CD8-positive, alpha-beta memory T cell (primary cell): ENCODE results near the gene ZNFX1. TPM values are rescaled to one million over a fixed set of nuclear protein-coding genes. Genes with fewer than 3 reads are reported as not detected.
A peak's percentile ranks its signal among the peaks of the same experiment; 100 is the strongest.

Source experiments
- CTCF ChIA-PET: fragments of 350-600 bp; sonication (Branson Sonifier 250); formaldehyde crosslinking; loops from one replicate; lab custom pipeline; 2021; ENCODE audit warnings: antibody characterized with exemption; lab: Charles Lee
- POLR2A ChIA-PET: fragments of 350-600 bp; sonication (Branson Sonifier 250); formaldehyde crosslinking; loops from one replicate; lab custom pipeline; 2021; ENCODE audit warnings: antibody characterized with exemption; lab: Charles Lee
- DNase-seq, 5 donors: peaks; one replicate each; pipeline versions ENCODE4 v3.0.0 to v3.0.0-alpha.2; 2020 to 2022; ENCODE audit warnings: mixed read lengths in 1 of 5
- H3K27ac ChIP-seq: one replicate; pipeline ENCODE4 v1.7.0; 2013; ENCODE audit warnings: low read depth, mild to moderate bottlenecking, low read length, moderate library complexity
- H3K27me3 ChIP-seq: 2 replicates; pipeline ENCODE4 v1.7.0; 2013; ENCODE audit warnings: low read length, mild to moderate bottlenecking; ENCODE audit not compliant: insufficient read depth, poor library complexity, severe bottlenecking
- H3K36me3 ChIP-seq: 2 replicates; pipeline ENCODE4 v1.7.0; 2013; ENCODE audit warnings: mild to moderate bottlenecking, low read length, moderate library complexity; ENCODE audit not compliant: insufficient read depth
- H3K4me1 ChIP-seq: 2 replicates; pipeline ENCODE4 v1.7.0; 2013; ENCODE audit warnings: mild to moderate bottlenecking, low read length, moderate library complexity; ENCODE audit not compliant: insufficient read depth
- H3K4me3 ChIP-seq: 2 replicates; pipeline ENCODE4 v1.7.0; 2013; ENCODE audit warnings: mild to moderate bottlenecking, low read length
- H3K9me3 ChIP-seq: 2 replicates; pipeline ENCODE4 v1.7.0; 2013; ENCODE audit warnings: mild to moderate bottlenecking, low read length
- H3K27ac Mint-ChIP-seq, 8 donors: one replicate each; pipeline ENCODE4 v1.8.0; 2020 to 2021; ENCODE audit warnings: mixed read lengths in 8 of 8, mild to moderate bottlenecking in 6 of 8, inconsistent platforms in 3 of 8, moderate library complexity in 3 of 8
- H3K27me3 Mint-ChIP-seq, 2 donors: one replicate each; pipeline ENCODE4 v1.8.0; 2020 to 2021; ENCODE audit warnings: mixed read lengths in 2 of 2, mild to moderate bottlenecking in 1 of 2, moderate library complexity in 1 of 2
- H3K36me3 Mint-ChIP-seq, 3 donors: one replicate each; pipeline ENCODE4 v1.8.0; 2020 to 2021; ENCODE audit warnings: mixed read lengths in 3 of 3, inconsistent platforms in 1 of 3, mild to moderate bottlenecking in 1 of 3
- H3K4me1 Mint-ChIP-seq, 3 donors: one replicate each; pipeline ENCODE4 v1.8.0; 2020 to 2021; ENCODE audit warnings: mixed read lengths in 3 of 3, inconsistent platforms in 1 of 3, mild to moderate bottlenecking in 1 of 3
- H3K4me3 Mint-ChIP-seq, 7 donors: one replicate each; pipeline ENCODE4 v1.8.0; 2020 to 2021; ENCODE audit warnings: mixed read lengths in 7 of 7, mild to moderate bottlenecking in 6 of 7, moderate library complexity in 4 of 7, inconsistent platforms in 2 of 7
- H3K9me3 Mint-ChIP-seq, 5 donors: one replicate each; pipeline ENCODE4 v1.8.0; 2020 to 2022; ENCODE audit warnings: mixed read lengths in 5 of 5, mild to moderate bottlenecking in 3 of 5, moderate library complexity in 2 of 5, inconsistent platforms in 1 of 5
- polyA plus RNA-seq: library from polyadenylated mRNA; unstranded; fragments of 300-500 nt; fragmentation: Illumina TruSeq; gene quantifications from one replicate; pipeline ENCODE4 v1.2.3, GENCODE V29; 2021
- total RNA-seq, 2 experiments: library from RNA; stranded (reverse); gene quantifications; one replicate each; pipeline ENCODE4 v1.2.3, GENCODE V29; 2021

ZNFX1 gene
- total and polyA plus RNA-seq, 3 experiments from 2014 or later: 55.7 to 75.9 (median 58.9) TPM

DNA sequence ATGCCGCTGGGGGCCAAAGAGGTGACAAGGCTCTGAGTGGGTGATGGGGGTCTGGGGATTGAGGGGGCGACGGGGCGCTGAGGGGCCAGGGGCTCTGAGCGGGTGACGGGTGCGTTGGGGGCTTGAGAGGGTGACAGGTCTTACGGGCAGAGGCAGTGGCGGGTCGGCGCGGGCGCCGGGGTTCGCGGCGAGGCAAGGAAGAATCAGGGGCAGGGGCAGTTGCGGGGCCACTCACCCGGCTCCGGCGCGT, 146 bp downstream of the ZNFX1 start:
- peaks cover 62 to 78% (median 71%) of the 10 kb centered on the region in 3 donors for H3K4me1 Mint-ChIP-seq
- H3K36me3 ChIP-seq: peaks cover 43% of the 10 kb centered on the region
- H3K27me3 ChIP-seq: no peaks in the 10 kb centered on the region
- POLR2A ChIA-PET: interaction anchor here (0.5 to 1.2 kb wide), 9 partner anchors 11 to 1106 kb away, joined by 3 to 11 read pairs (median 6); partner anchors contain the start of genes DDX27 and STAU1
- peak overlapping the region; percentile 97 for H3K4me3 ChIP-seq
- peaks cover 33 to 77% (median 45%) of the 10 kb centered on the region in 3 donors for H3K36me3 Mint-ChIP-seq
- H3K27ac ChIP-seq: peak overlapping the region; percentile 88
- peaks cover 0 to 12% of the 10 kb centered on the region in 2 donors for H3K27me3 Mint-ChIP-seq
- CTCF ChIA-PET: no interaction called here
- H3K9me3 Mint-ChIP-seq: peaks cover 23 to 44% (median 41%) of the 10 kb centered on the region in 5 donors
- H3K27ac Mint-ChIP-seq: peak overlapping the region; percentile 91 to 100 (median 96)
- DNase-seq: no peak
- H3K4me1 ChIP-seq: peaks cover 65% of the 10 kb centered on the region
- H3K9me3 ChIP-seq: peaks cover 29% of the 10 kb centered on the region
- peak overlapping the region; percentile 90 to 98 (median 96) for H3K4me3 Mint-ChIP-seq

DNA sequence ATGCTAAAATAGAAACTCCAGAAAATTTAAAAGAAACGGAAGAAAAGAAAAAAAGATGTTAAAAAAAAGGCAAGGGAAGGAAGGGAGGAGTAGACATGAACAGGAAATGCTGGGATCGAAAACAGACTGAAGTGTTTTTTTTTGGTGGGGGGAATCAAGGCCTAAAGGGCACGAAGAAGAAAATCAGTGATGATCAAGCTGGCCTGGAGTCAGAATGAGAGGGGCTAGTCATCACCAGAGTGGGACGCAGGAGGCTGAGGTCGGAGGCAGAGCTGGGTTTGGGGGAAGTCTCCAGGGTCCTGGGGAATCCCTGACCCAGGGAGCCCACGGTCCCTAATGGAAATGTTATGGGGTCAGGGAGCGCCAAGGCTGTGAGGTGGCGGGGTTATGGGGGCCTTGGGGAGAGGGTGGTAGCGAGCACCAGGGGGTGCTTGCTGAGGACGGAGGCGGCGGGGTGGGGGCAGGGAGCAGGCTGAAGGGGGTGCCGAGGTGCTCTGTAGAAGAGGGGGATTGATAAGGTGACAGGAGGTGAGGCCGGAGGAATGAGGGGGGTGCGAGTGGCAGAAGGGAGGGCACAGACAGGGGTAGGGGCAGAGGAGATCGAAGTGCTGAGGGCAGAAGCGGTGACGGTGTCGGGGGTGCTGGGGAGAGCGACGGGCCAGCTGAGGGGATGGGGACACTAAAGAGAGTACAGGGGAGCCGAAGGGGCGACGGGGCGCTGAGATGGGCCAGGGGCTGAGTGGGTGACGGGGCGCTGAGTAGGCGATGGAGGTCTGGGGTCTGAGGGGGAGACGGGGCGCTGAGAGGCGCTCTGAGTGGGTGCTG, 684 bp downstream of the ZNFX1 start:
- H3K27me3 Mint-ChIP-seq: peaks cover 0 to 11% of the 10 kb centered on the region in 2 donors
- peak overlapping the region; percentile 90 to 98 (median 96) for H3K4me3 Mint-ChIP-seq
- peaks cover 61 to 78% (median 71%) of the 10 kb centered on the region in 3 donors for H3K4me1 Mint-ChIP-seq
- Histone ChIP-seq H3K27ac (peak overlapping the region; percentile 88), H3K36me3 (peaks cover 43% of the 10 kb centered on the region), H3K4me3 (peak overlapping the region; percentile 97), H3K4me1 (peaks cover 64% of the 10 kb centered on the region), H3K27me3 (no peaks in the 10 kb centered on the region), H3K9me3 (peaks cover 24% of the 10 kb centered on the region)
- CTCF ChIA-PET: interaction anchor here (1.2 to 1.8 kb wide), 2 partner anchors 31 to 46 kb away, joined by 4 to 8 read pairs; no protein-coding TSS in a partner anchor
- POLR2A ChIA-PET: interaction anchor here (0.5 to 1.2 kb wide), 11 partner anchors 10 to 1107 kb away, joined by 3 to 11 read pairs (median 6); partner anchors contain the start of genes DDX27 and STAU1
- peaks cover 18 to 39% (median 36%) of the 10 kb centered on the region in 5 donors for H3K9me3 Mint-ChIP-seq
- H3K36me3 Mint-ChIP-seq: peaks cover 32 to 76% (median 43%) of the 10 kb centered on the region in 3 donors
- DNase-seq: peak in 4 of 5 donors; percentile 11 to 57 (median 22)
- peak overlapping the region; percentile 91 to 100 (median 96) for H3K27ac Mint-ChIP-seq

DNA sequence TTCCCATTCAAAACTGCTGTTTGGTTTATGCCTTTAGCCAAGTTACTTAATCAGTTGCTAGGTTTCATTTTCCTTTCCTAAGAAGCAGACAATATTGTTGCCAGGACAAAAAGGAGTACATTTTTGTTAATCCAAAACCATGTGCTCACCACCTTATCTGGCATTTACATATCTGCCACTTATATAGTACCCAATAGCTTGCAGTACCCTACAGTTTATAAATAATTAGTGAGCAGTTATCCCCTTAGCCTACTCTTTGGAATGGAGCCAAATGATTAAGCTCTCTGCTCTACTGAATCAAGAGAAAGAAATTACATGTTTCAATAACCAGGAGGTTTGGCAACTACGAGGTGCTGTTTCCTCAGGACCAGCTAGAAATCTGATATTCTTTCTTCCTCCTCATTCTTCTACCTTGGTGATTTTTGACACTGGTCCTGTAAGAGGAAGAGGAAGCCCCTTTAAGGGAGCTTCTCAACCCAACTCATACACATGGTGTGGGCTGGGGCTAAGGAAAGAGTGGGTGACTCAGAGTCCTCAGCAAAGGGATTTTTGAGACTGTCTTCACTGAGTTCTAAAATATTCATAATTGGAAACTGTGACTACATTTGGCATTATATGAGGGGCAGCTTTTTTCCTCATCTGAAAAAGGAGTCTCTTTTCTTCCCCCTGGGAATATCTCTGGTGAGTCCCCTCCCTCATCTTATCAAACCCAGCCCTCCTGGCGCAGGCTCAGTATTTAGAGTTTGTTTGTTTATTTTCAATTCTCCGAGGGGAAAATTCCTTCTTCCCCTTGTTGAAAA, 1.5 kb downstream of the ZNFX1 start:
- Mint-ChIP-seq H3K4me3 (peak overlapping the region; percentile 90 to 98 (median 96)), H3K9me3 (peaks cover 13 to 31% (median 28%) of the 10 kb centered on the region in 5 donors), H3K27me3 (peaks cover 0 to 10% of the 10 kb centered on the region in 2 donors), H3K36me3 (peaks cover 27 to 74% (median 35%) of the 10 kb centered on the region in 3 donors), H3K4me1 (peaks cover 57 to 76% (median 68%) of the 10 kb centered on the region in 3 donors), H3K27ac (peak overlapping the region; percentile 91 to 100 (median 96))
- peak overlapping the region; percentile 97 for H3K4me3 ChIP-seq
- no peaks in the 10 kb centered on the region for H3K27me3 ChIP-seq
- ChIA-PET POLR2A (interaction anchor here (1.0 to 1.2 kb wide), 3 partner anchors 9 to 16 kb away, joined by 4 to 9 read pairs (median 8); no protein-coding TSS in a partner anchor), CTCF (interaction anchor here (0.7 to 1.8 kb wide), 4 partner anchors 9 to 47 kb away, joined by 3 to 8 read pairs (median 4); no protein-coding TSS in a partner anchor)
- peaks cover 43% of the 10 kb centered on the region for H3K36me3 ChIP-seq
- peak; percentile 20 to 71 (median 35) for DNase-seq
- peak overlapping the region; percentile 88 for H3K27ac ChIP-seq
- peaks cover 16% of the 10 kb centered on the region for H3K9me3 ChIP-seq
- H3K4me1 ChIP-seq: peaks cover 62% of the 10 kb centered on the region

DNA sequence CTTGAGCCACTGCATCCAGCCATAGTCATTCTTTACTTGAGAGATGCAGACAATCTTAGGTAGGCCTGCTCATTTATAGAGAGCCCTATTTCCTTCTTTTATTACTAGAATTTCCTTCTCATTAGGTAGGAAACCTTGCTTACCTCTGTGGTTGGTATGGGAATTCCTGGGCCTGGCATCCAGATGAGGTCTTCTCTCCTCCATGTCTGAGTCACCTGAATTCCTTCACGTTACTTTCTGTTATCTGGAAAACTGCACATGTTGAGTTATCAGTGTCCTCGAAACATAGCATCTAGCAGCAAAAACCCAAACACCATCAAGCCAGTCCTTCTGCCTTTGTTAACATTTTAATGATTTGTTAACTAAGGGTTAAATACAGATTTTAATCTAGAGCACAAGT, 2.2 kb downstream of the ZNFX1 start:
- DNase-seq: no peak
- Histone ChIP-seq H3K27ac (no peak overlapping the region), H3K27me3 (no peaks in the 10 kb centered on the region), H3K36me3 (peaks cover 43% of the 10 kb centered on the region), H3K4me1 (peaks cover 64% of the 10 kb centered on the region), H3K4me3 (peak overlapping the region; percentile 10), H3K9me3 (peaks cover 9% of the 10 kb centered on the region)
- ChIA-PET CTCF (interaction anchor here (1.1 to 1.8 kb wide), 2 partner anchors 44 to 47 kb away, joined by 4 to 8 read pairs; no protein-coding TSS in a partner anchor), POLR2A (interaction anchor here (1.2 kb wide), 1 partner anchor 15 kb away, joined by 9 read pairs; no protein-coding TSS in a partner anchor)
- Mint-ChIP-seq H3K27me3 (peaks cover 0 to 11% of the 10 kb centered on the region in 2 donors), H3K9me3 (peaks cover 7 to 24% (median 20%) of the 10 kb centered on the region in 5 donors), H3K4me3 (peak overlapping the region; percentile 36 to 98 (median 90)), H3K36me3 (peaks cover 24 to 74% (median 31%) of the 10 kb centered on the region in 3 donors), H3K27ac (peak overlapping the region; percentile 36 to 98 (median 96)), H3K4me1 (peaks cover 56 to 76% (median 68%) of the 10 kb centered on the region in 3 donors)

DNA sequence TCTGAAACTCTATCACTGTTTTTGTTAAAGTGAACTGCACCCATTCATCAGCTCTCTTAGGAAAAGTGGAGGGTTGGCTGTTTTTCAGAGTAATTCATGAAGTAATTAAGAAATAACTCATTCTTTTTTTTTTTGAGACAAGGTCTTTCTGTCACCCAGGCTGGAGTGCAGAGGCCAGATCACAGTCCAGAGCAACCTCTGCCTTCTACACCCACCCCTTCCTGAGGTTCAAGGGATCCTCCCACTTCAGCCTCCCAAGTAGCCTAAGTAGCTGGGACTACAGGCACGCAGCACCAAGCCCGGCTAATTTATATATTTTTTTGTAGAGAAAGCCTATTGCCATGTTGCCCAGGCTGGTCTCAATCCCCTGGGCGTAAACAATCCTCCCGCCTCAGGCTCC, 2.6 kb downstream of the ZNFX1 start:
- H3K9me3 ChIP-seq: peaks cover 6% of the 10 kb centered on the region
- Mint-ChIP-seq H3K36me3 (peaks cover 24 to 74% (median 31%) of the 10 kb centered on the region in 3 donors), H3K27ac (peak overlapping the region in 6 of 8 donors; percentile 93 to 98 (median 96)), H3K4me3 (peak overlapping the region in 6 of 7 donors; percentile 36 to 96 (median 60)), H3K9me3 (peaks cover 5 to 19% (median 16%) of the 10 kb centered on the region in 5 donors), H3K4me1 (peaks cover 57 to 76% (median 68%) of the 10 kb centered on the region in 3 donors), H3K27me3 (peaks cover 0 to 11% of the 10 kb centered on the region in 2 donors)
- ChIA-PET CTCF (interaction anchor here (0.9 to 1.1 kb wide), 2 partner anchors 29 to 45 kb away, joined by 3 to 4 read pairs; no protein-coding TSS in a partner anchor), POLR2A (interaction anchor here (1.2 kb wide), 1 partner anchor 15 kb away, joined by 9 read pairs; no protein-coding TSS in a partner anchor)
- no peaks in the 10 kb centered on the region for H3K27me3 ChIP-seq
- no peak overlapping the region for H3K27ac ChIP-seq
- no peak overlapping the region for H3K4me3 ChIP-seq
- peaks cover 64% of the 10 kb centered on the region for H3K4me1 ChIP-seq
- no peak for DNase-seq
- peaks cover 43% of the 10 kb centered on the region for H3K36me3 ChIP-seq

DNA sequence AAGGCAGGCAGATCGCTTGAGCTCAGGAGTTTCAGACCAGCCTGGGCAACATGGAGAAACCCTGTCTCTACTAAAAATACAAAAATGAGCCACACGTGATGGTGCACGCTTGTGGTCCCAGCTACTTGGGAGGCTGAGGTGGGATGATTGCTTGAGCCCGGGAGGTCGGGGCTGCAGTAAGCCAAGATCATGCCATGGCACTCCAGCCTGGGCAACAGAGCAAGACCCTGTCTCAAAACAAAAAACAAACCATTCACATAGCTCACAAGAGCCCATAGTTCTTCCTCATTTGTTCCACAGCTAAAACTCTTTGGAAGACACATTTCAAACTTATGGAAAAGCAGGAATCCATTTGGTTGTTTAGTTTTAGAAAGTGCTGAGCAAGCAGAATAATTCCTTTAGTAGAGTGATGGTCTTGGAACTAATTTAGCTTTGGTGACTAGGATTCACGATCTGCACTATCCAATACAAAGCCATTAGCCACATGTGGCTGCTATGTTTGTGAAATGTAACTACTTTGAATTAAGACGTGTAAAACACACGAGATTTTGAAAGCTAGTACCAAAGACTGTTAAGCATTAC, 4.1 kb downstream of the ZNFX1 start:
- peak overlapping the region in 1 of 7 donors; percentile 35 for H3K4me3 Mint-ChIP-seq
- H3K4me1 ChIP-seq: peaks cover 64% of the 10 kb centered on the region
- H3K27ac Mint-ChIP-seq: peak overlapping the region in 2 of 8 donors; percentile 66 to 87

More for the DNA sequence above, 4.1 kb downstream of the ZNFX1 start:
- ChIA-PET POLR2A (interaction anchor here (0.6 to 0.8 kb wide), 2 partner anchors 9 to 58 kb away, joined by 4 to 10 read pairs; no protein-coding TSS in a partner anchor), CTCF (no interaction called here)
- no peaks in the 10 kb centered on the region for H3K27me3 ChIP-seq
- Mint-ChIP-seq H3K36me3 (peaks cover 30 to 74% (median 32%) of the 10 kb centered on the region in 3 donors), H3K27me3 (peaks cover 0 to 11% of the 10 kb centered on the region in 2 donors), H3K9me3 (peaks cover 0 to 7% (median 5%) of the 10 kb centered on the region in 5 donors), H3K4me1 (peaks cover 56 to 78% (median 69%) of the 10 kb centered on the region in 3 donors)
- no peak overlapping the region for H3K27ac ChIP-seq
- no peaks in the 10 kb centered on the region for H3K9me3 ChIP-seq
- H3K4me3 ChIP-seq: no peak overlapping the region
- DNase-seq: no peak
- peaks cover 48% of the 10 kb centered on the region for H3K36me3 ChIP-seq
